T-cell (primary cell): Measurements from ENCODE around the gene SULT1E1. TPM values are rescaled to one million over a fixed set of nuclear protein-coding genes. Genes with fewer than 3 reads are reported as not detected.

Source experiments
- ATAC-seq, 4 experiments: fragments of 200-7000 bp in 3 of 4; fragments of 150-1000 bp in 1 of 4; cut with Tn5 transposase; replicated peaks in 1 of 4; 1 replicate in 3 of 4; 2 replicates in 1 of 4; pipeline ENCODE4 v1.10.0; 2021; ENCODE audit warnings: moderate library complexity in 3 of 4, mild to moderate bottlenecking in 2 of 4, moderate number of reproducible peaks in 1 of 4
- CTCF ChIA-PET, 2 donors: fragments of 300-600 bp; sonication (Branson Sonifier 250); formaldehyde crosslinking; loops; one replicate each; lab custom pipeline; 2022; ENCODE audit warnings: antibody characterized with exemption in 2 of 2; lab: Charles Lee
- POLR2A ChIA-PET, 2 donors: fragments of 300-600 bp; sonication (Branson Sonifier 250); formaldehyde crosslinking; loops; one replicate each; lab custom pipeline; 2022; ENCODE audit warnings: antibody characterized with exemption in 2 of 2; lab: Charles Lee
- DNase-seq, 35 experiments: peaks; one replicate each; pipeline versions ENCODE4 v3.0.0 to v3.0.0-alpha.2; 2013 to 2023
- H3K27ac ChIP-seq: one replicate; pipeline ENCODE4 v1.5.1; 2013; ENCODE audit warnings: low read length
- H3K27me3 ChIP-seq, 2 experiments: replicated peaks in 1 of 2; 1 replicate in 1 of 2; 2 replicates in 1 of 2; pipeline versions ENCODE4 v1.6.1 to v1.7.0; 2013; ENCODE audit warnings: low read length in 1 of 2, mixed read lengths in 1 of 2; ENCODE audit not compliant: control insufficient read depth in 2 of 2, insufficient read depth in 2 of 2; ENCODE audit errors: extremely low read depth in 1 of 2
- H3K36me3 ChIP-seq, 2 donors: 1 replicate in 1 of 2; 2 replicates in 1 of 2; pipeline versions ENCODE4 v1.6.1 to v1.7.0; 2013; ENCODE audit warnings: low read length in 1 of 2; ENCODE audit not compliant: control insufficient read depth in 2 of 2, insufficient read depth in 1 of 2; ENCODE audit errors: extremely low read depth in 1 of 2
- H3K4me1 ChIP-seq, 2 experiments: 1 replicate in 1 of 2; 2 replicates in 1 of 2; pipeline versions ENCODE4 v1.6.1 to v1.7.0; 2013; ENCODE audit warnings: low read length in 2 of 2, mixed read lengths in 1 of 2; ENCODE audit not compliant: insufficient read depth in 2 of 2, control insufficient read depth in 1 of 2; ENCODE audit errors: extremely low read depth in 1 of 2
- H3K4me3 ChIP-seq, 2 donors: 1 replicate in 1 of 2; 2 replicates in 1 of 2; pipeline versions ENCODE4 v1.5.1 to v1.7.0; 2013; ENCODE audit warnings: mild to moderate bottlenecking in 2 of 2, low read length in 1 of 2, moderate library complexity in 1 of 2; ENCODE audit not compliant: control insufficient read depth in 1 of 2; ENCODE audit errors: extremely low read depth in 1 of 2
- H3K9me3 ChIP-seq: 2 replicates; pipeline ENCODE4 v1.7.0; 2013
- H3K27ac Mint-ChIP-seq, 2 donors: one replicate each; pipeline ENCODE4 v1.8.0; 2020 to 2021; ENCODE audit warnings: mild to moderate bottlenecking in 2 of 2, mixed read lengths in 2 of 2
- H3K27me3 Mint-ChIP-seq, 2 donors: one replicate each; pipeline ENCODE4 v1.8.0; 2021 to 2022; ENCODE audit warnings: mixed read lengths in 2 of 2
- H3K36me3 Mint-ChIP-seq: one replicate; pipeline ENCODE4 v1.8.0; 2021; ENCODE audit warnings: mixed read lengths
- H3K4me1 Mint-ChIP-seq, 3 donors: one replicate each; pipeline ENCODE4 v1.8.0; 2020 to 2022; ENCODE audit warnings: mixed read lengths in 3 of 3, mild to moderate bottlenecking in 1 of 3
- H3K4me3 Mint-ChIP-seq, 3 donors: one replicate each; pipeline ENCODE4 v1.8.0; 2020 to 2022; ENCODE audit warnings: mild to moderate bottlenecking in 3 of 3, mixed read lengths in 3 of 3, moderate library complexity in 3 of 3
- H3K9me3 Mint-ChIP-seq, 3 donors: one replicate each; pipeline ENCODE4 v1.8.0; 2020 to 2022; ENCODE audit warnings: mixed read lengths in 3 of 3
- WGBS: methylation state at CpG from one replicate; pipeline ENCODE4 v1.1.5; 2013; ENCODE audit warnings: missing lambda C conversion rate; ENCODE audit not compliant: insufficient coverage; 5-methylcytosine and 5-hydroxymethylcytosine counted together
- total RNA-seq, 35 experiments: library from RNA in 6 of 35; stranded (reverse) in 6 of 35; fragments of 120-200 nt in 1 of 35; gene quantifications; one replicate each; pipeline versions ENCODE4 v1.2.1 to v1.2.4 and lab custom pipeline; 2013 to 2026

SULT1E1 gene
- total RNA-seq, 5 donors from 2014 or later (not counting 1 experiment from before 2014, with no cell fraction given), result not detected

DNA sequence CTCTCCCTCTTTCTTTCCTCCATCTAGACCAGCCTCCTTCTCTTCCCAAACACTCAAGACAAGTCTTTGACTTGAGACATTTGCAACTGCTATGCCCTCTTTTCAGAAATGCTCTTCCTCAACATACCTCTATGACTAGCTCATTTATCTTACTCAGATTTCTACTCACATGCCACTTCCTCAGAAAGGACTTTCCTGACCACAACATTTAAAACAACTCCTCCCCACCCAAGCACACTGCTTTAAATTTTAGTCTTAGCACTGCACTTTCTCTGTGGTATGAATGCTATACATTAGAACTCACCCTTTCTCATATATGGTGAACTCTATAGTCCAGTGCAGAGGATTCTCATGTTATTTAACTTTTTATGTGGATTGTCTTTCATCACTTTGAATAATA is 28.4 kb upstream of the SULT1E1 start:
- no peak overlapping the region for H3K4me3 Mint-ChIP-seq
- peaks cover 0 to 3% (median 3%) of the 10 kb centered on the region in 3 donors for H3K4me1 Mint-ChIP-seq
- peaks cover 0 to 8% of the 10 kb centered on the region in 2 donors for H3K27me3 Mint-ChIP-seq
- no peaks in the 10 kb centered on the region for H3K36me3 ChIP-seq
- POLR2A ChIA-PET, result no interaction called here
- no peaks in the 10 kb centered on the region for H3K27me3 ChIP-seq
- no peak for DNase-seq
- H3K4me3 ChIP-seq, result no peak overlapping the region
- H3K4me1 ChIP-seq, result no peaks in the 10 kb centered on the region
- ATAC-seq, result peak in 1 of 4 experiments; percentile 31
- no peak overlapping the region for H3K27ac Mint-ChIP-seq
- H3K9me3 Mint-ChIP-seq, result no peaks in the 10 kb centered on the region
- no peaks in the 10 kb centered on the region for H3K9me3 ChIP-seq
- peaks cover 3% of the 10 kb centered on the region for H3K36me3 Mint-ChIP-seq
- H3K27ac ChIP-seq, result no peak overlapping the region
- CTCF ChIA-PET, result no interaction called here

DNA sequence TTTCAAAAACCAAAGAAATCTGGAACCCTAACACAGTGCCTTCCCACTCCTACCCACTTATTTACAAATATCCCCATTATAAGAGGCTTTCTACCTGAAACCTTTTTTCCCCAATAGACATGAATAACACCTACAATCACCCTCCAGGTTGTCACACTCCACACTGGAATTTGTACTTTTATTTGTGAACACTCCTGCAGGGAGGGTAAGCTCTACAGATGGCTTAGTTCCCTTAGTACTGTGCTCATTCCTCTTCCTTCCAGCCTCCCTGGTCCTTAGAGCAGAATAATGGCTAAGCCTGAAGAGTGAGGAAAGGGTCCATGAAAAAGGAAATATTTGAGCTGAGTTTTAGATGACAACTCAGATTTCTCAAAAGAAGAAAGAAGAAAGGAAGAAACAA is 22.2 kb upstream of the SULT1E1 start:
- H3K27ac Mint-ChIP-seq, result no peak overlapping the region
- H3K27ac ChIP-seq, result no peak overlapping the region
- H3K36me3 ChIP-seq, result no peaks in the 10 kb centered on the region
- ChIA-PET POLR2A (no interaction called here), CTCF (interaction anchor here in 1 of 2 donors (0.9 to 1.9 kb wide), 2 partner anchors 59 to 564 kb away, joined by 4 to 11 read pairs; no protein-coding TSS in a partner anchor)
- no peaks in the 10 kb centered on the region for H3K9me3 ChIP-seq
- no peaks in the 10 kb centered on the region for H3K9me3 Mint-ChIP-seq
- no peak overlapping the region for H3K4me3 ChIP-seq
- H3K27me3 Mint-ChIP-seq, result no peaks in the 10 kb centered on the region
- no peak overlapping the region for H3K4me3 Mint-ChIP-seq
- H3K4me1 ChIP-seq, result no peaks in the 10 kb centered on the region
- H3K36me3 Mint-ChIP-seq, result peaks cover 3% of the 10 kb centered on the region
- DNase-seq (no peak), ATAC-seq (no peak)
- no peaks in the 10 kb centered on the region for H3K4me1 Mint-ChIP-seq
- H3K27me3 ChIP-seq, result no peaks in the 10 kb centered on the region

DNA sequence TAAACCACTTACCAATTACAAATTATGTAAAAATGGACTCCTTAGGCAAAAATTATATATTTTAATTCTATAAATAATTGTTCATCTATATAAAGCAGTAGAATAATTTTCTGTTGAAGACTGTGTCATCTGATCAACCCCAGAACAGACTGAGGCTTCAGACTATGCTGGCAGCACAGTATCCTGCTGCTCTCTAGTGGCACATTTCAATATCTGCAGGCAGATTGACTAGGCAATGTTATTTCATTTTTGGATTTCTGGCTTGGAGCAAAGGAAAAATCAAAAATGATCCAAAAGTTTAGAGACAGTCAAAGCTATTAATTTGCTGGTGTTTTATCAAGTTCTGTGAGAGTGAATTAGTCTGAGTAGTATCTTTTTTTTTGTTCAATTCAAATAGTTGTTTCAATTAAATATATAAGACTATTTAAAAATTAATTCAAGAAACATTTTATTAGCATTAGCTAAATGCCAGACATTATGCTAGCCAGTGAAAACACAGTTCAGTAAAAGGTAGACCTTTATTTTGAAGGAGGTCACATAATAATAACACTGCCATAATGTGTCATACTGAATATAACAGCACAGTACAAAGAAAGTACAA is 21.3 kb upstream of the SULT1E1 start:
- CTCF ChIA-PET, result interaction anchor here (0.6 to 2.2 kb wide), 14 partner anchors 13 to 1383 kb away, joined by 3 to 11 read pairs (median 4); no protein-coding TSS in a partner anchor

DNA sequence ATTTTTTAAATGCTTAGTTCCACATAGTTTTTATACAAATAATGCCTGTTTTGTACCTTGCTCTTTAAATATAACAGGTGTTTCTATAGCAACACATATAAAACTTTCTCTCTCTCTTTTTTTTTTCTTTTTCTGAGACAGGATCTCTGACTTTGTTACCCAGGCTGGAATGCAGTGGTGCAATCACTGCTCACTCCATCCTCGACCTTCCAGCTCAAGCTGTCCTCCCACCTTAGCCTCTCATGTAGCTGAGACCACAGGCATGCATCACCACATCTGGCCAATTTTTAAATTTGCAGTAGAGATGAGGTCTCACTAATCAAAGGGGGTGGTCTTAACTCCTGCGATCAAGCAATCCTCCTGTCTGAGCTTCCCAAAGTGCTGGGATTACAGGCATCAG is 18.3 kb upstream of the SULT1E1 start:
- ATAC-seq, result no peak
- no peaks in the 10 kb centered on the region for H3K9me3 ChIP-seq
- H3K4me1 ChIP-seq, result no peaks in the 10 kb centered on the region
- no peak overlapping the region for H3K4me3 ChIP-seq
- DNase-seq, result no peak
- ChIA-PET POLR2A (no interaction called here), CTCF (interaction anchor here in 1 of 2 donors (1.6 kb wide), 1 partner anchor 54 kb away, joined by 5 read pairs; no protein-coding TSS in a partner anchor)
- no peaks in the 10 kb centered on the region for H3K27me3 Mint-ChIP-seq
- no peak overlapping the region for H3K27ac ChIP-seq
- H3K4me3 Mint-ChIP-seq, result no peak overlapping the region
- no peaks in the 10 kb centered on the region for H3K9me3 Mint-ChIP-seq
- 89% methylated on average over 1 of the region's 2 CpGs for WGBS
- no peak overlapping the region for H3K27ac Mint-ChIP-seq
- H3K27me3 ChIP-seq, result no peaks in the 10 kb centered on the region
- no peaks in the 10 kb centered on the region for H3K4me1 Mint-ChIP-seq
- no peaks in the 10 kb centered on the region for H3K36me3 Mint-ChIP-seq
- H3K36me3 ChIP-seq, result no peaks in the 10 kb centered on the region

More for the DNA sequence above, 21.3 kb upstream of the SULT1E1 start:
- H3K27ac ChIP-seq, result no peak overlapping the region
- peaks cover 3% of the 10 kb centered on the region for H3K36me3 Mint-ChIP-seq
- H3K4me3 Mint-ChIP-seq, result no peak overlapping the region
- H3K9me3 Mint-ChIP-seq, result no peaks in the 10 kb centered on the region
- POLR2A ChIA-PET, result no interaction called here
- no peaks in the 10 kb centered on the region for H3K27me3 Mint-ChIP-seq
- peak in 24 of 35 experiments; percentile 1 to 57 (median 8) for DNase-seq
- peak in 3 of 4 experiments; percentile 49 to 77 (median 60) for ATAC-seq
- H3K36me3 ChIP-seq, result no peaks in the 10 kb centered on the region
- H3K4me3 ChIP-seq, result no peak overlapping the region
- no peaks in the 10 kb centered on the region for H3K4me1 ChIP-seq
- H3K9me3 ChIP-seq, result no peaks in the 10 kb centered on the region
- no peaks in the 10 kb centered on the region for H3K27me3 ChIP-seq
- H3K4me1 Mint-ChIP-seq, result no peaks in the 10 kb centered on the region
- H3K27ac Mint-ChIP-seq, result no peak overlapping the region

DNA sequence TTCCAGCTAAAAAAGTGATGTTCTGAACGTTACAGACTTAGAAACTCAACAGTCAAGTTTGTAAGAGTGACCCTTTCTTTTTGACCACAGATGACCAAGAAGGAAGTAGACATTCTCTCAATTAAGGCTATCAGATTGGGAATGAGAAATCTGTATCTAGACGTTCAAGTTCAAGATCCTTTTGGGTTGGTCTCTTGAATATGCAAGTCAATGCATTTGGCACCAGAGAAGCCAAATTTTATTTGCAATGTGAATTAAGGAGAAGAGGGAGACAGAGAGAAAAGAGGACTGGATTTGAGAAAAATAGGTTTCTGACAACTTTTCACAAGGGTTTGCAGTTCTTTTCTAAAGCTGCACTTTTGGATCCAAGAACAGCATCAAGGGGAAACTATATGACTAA is 17.5 kb upstream of the SULT1E1 start:
- H3K9me3 ChIP-seq, result no peaks in the 10 kb centered on the region
- ChIA-PET CTCF (interaction anchor here (0.6 to 1.6 kb wide), 4 partner anchors 17 to 87 kb away, joined by 3 to 6 read pairs (median 4); no protein-coding TSS in a partner anchor), POLR2A (interaction anchor here in 1 of 2 donors (0.6 kb wide), 1 partner anchor 193 kb away, joined by 3 read pairs; no protein-coding TSS in a partner anchor)
- H3K4me3 ChIP-seq, result no peak overlapping the region
- no peaks in the 10 kb centered on the region for H3K27me3 ChIP-seq
- Mint-ChIP-seq H3K4me3 (no peak overlapping the region), H3K27me3 (peaks cover 0 to 3% of the 10 kb centered on the region in 2 donors), H3K4me1 (no peaks in the 10 kb centered on the region), H3K27ac (no peak overlapping the region), H3K9me3 (no peaks in the 10 kb centered on the region), H3K36me3 (no peaks in the 10 kb centered on the region)
- DNase-seq (no peak), ATAC-seq (no peak)
- no peaks in the 10 kb centered on the region for H3K4me1 ChIP-seq
- H3K27ac ChIP-seq, result no peak overlapping the region
- H3K36me3 ChIP-seq, result no peaks in the 10 kb centered on the region
- 76% methylated on average over 2 of the region's 2 CpGs for WGBS

DNA sequence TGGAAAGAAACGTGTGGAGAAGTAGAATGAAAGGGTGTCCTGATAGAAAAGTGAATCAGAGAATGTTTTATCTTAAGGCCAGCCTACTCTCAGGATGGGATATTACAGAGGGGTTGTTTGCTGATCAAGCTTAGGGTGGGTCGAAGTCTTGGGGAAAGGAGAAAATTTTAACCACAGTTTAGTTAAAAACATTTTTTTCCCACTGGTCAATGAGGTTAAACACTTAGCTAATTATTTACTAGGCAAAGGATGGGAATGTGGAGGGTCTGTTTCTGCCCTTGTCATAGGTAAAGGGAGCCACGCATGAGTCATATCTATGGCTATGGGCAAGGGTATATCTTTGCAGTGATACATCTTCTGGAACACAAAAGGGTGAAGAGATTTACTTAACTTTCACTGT is 16.1 kb upstream of the SULT1E1 start:
- Mint-ChIP-seq H3K27ac (no peak overlapping the region), H3K27me3 (peaks cover 0 to 3% of the 10 kb centered on the region in 2 donors), H3K4me1 (no peaks in the 10 kb centered on the region), H3K9me3 (peaks cover 0 to 2% (median 0%) of the 10 kb centered on the region in 3 donors), H3K36me3 (no peaks in the 10 kb centered on the region), H3K4me3 (no peak overlapping the region)
- DNase-seq, result no peak
- CTCF ChIA-PET, result no interaction called here
- Histone ChIP-seq H3K36me3 (no peaks in the 10 kb centered on the region), H3K4me3 (no peak overlapping the region), H3K9me3 (no peaks in the 10 kb centered on the region), H3K4me1 (no peaks in the 10 kb centered on the region), H3K27me3 (no peaks in the 10 kb centered on the region), H3K27ac (no peak overlapping the region)
- POLR2A ChIA-PET, result no interaction called here
- 60% methylated on average over 2 of the region's 3 CpGs for WGBS
- ATAC-seq, result no peak
